Transverse colon (tissue), 3 donors: Measurements from ENCODE around the gene RPTOR.
A peak's percentile ranks its signal among the peaks of the same experiment; 100 is the strongest.

Experiments
- POLR2A ChIP-seq: fragments of 450-650 bp; IDR thresholded peaks from one replicate; pipeline ENCODE4 v1.6.1; 2016; ENCODE audit warnings: antibody characterized with exemption, mild to moderate bottlenecking, moderate library complexity
- TF ChIP-seq, protein P1 (sequence below), 5 experiments: fragments of 200-600 bp in 3 of 5; fragments of 450-650 bp in 2 of 5; sonication (generic) in 3 of 5; IDR thresholded peaks; 1 replicate in 2 of 5; 2 replicates in 3 of 5; pipeline ENCODE4 v1.5.1; 2016 to 2017; ENCODE audit warnings: antibody characterized with exemption in 5 of 5, inconsistent platforms in 3 of 5, mild to moderate bottlenecking in 2 of 5, moderate library complexity in 1 of 5

DNA sequence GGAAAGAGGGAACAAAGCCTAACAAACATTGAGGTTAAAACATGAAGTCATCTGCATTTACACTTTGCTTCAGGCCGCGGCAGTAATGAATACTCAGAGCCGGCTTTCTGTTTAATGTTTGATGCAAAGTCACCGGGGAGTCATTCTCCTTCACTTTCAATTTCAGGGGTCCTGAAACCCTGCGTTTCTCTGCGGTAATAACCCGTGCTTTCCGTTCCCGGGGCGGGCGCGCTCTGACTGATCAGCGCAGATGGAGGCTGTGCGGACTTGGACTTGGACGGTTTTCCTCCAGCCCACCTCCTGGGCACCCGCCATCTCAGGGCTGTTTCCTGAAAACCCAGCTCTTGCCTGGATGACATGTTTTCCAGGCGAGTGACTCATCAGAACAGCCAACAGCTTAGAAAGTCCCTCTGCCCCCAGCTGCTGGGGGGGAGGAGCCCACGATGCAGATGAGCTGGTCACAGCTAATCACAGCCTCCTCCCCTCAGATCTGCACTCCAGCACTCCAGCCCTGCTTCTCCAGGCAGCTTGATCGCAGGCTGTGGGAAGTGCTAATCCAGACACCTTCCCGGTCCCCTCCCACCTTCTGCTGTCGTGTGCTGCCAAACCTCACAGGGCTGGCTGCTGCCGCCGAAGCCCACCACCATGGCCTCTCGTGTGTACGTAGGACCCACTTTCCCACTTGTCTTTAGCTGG is 288.4 kb downstream of the RPTOR start:
- TF ChIP-seq POLR2A, result peak; percentile 55
- TF ChIP-seq, protein P1, sequence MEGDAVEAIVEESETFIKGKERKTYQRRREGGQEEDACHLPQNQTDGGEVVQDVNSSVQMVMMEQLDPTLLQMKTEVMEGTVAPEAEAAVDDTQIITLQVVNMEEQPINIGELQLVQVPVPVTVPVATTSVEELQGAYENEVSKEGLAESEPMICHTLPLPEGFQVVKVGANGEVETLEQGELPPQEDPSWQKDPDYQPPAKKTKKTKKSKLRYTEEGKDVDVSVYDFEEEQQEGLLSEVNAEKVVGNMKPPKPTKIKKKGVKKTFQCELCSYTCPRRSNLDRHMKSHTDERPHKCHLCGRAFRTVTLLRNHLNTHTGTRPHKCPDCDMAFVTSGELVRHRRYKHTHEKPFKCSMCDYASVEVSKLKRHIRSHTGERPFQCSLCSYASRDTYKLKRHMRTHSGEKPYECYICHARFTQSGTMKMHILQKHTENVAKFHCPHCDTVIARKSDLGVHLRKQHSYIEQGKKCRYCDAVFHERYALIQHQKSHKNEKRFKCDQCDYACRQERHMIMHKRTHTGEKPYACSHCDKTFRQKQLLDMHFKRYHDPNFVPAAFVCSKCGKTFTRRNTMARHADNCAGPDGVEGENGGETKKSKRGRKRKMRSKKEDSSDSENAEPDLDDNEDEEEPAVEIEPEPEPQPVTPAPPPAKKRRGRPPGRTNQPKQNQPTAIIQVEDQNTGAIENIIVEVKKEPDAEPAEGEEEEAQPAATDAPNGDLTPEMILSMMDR (IDR thresholded peaks at IDR 0.05), result no peak
